Measurements from ENCODE around the gene MLLT6.

The MLLT6 gene

GRCh38 chr17:38729886-38730525 is 24.9 kb downstream of the MLLT6 start, which contains the start of gene CISD3:
Gene CISD3 (plus strand): TSS chr17:38730341. CDS start chr17:38730359, 18 bp downstream.
- H3K4me3 ChIP-seq (ENCODE audit: low read length): peak within 1 kb of the TSS; percentile 87
- TF ChIP-seq CTCF (conservative IDR thresholded peaks at IDR 0.05; ENCODE audit: low read length): no peak; the same call in none of the 2 replicates
- DNase-seq (ENCODE audit: low read depth): peak; percentile 83

- peak; percentile 58 for DNase-seq (ENCODE audit: low read depth)
- peak overlapping the region; percentile 87 for H3K4me3 ChIP-seq (ENCODE audit: low read length)
- no peak for TF ChIP-seq CTCF (conservative IDR thresholded peaks at IDR 0.05; ENCODE audit: low read length)
These were observed 25.7 kb downstream of the MLLT6 start for GRCh38 chr17:38730526-38731379.

GRCh38 chr17:38731526-38732294 is 26.6 kb downstream of the MLLT6 start:
- no peak for DNase-seq (ENCODE audit: low read depth)
- TF ChIP-seq CTCF (conservative IDR thresholded peaks at IDR 0.05; ENCODE audit: low read length): no peak
- peak overlapping the region; percentile 87 for H3K4me3 ChIP-seq (ENCODE audit: low read length)

GRCh38 chr17:38732376-38733281 is 27.6 kb downstream of the MLLT6 start:
- no peak for TF ChIP-seq CTCF (conservative IDR thresholded peaks at IDR 0.05; ENCODE audit: low read length)
- no peak for DNase-seq (ENCODE audit: low read depth)
- H3K4me3 ChIP-seq (ENCODE audit: low read length): no peak overlapping the region

GRCh38 chr17:38733282-38733981 is 28.4 kb downstream of the MLLT6 start:
- TF ChIP-seq CTCF (conservative IDR thresholded peaks at IDR 0.05; ENCODE audit: low read length): no peak
- H3K4me3 ChIP-seq (ENCODE audit: low read length): no peak overlapping the region
- no peak for DNase-seq (ENCODE audit: low read depth)

Measured in AG10803 (cell line).